ENCODE data around the gene MFN2. TPM values are rescaled to one million over a fixed set of nuclear protein-coding genes. Genes with fewer than 3 reads are reported as not detected.

Gene MFN2
- total RNA-seq, 6 donors from 2014 or later, result 40.9 to 80.6 (median 71.0) TPM

GRCh38 chr1:12001996-12002493 is 21.8 kb downstream of the MFN2 start:
- Histone ChIP-seq H3K27ac (no peak overlapping the region), H3K4me3 (no peak overlapping the region), H3K9me3 (no peaks in the 10 kb centered on the region), H3K27me3 (no peaks in the 10 kb centered on the region), H3K4me1 (no peaks in the 10 kb centered on the region), H3K36me3 (peaks cover 61 to 100% (median 96%) of the 10 kb centered on the region in 4 donors)
- DNase-seq (no peak), ATAC-seq (ENCODE audit: low FRiP score in 2 of 2) (peak; percentile 8 to 14)
- WGBS, 2 donors, result 96% methylated on average over 7 of the region's 10 CpGs; no CpG with 5 or more reads in 1 of the 2 donors
- no peak for TF ChIP-seq POLR2AphosphoS5 (IDR thresholded peaks at IDR 0.05)
- no peak for TF ChIP-seq POLR2A (IDR thresholded peaks at IDR 0.05)
- TF ChIP-seq EP300 (IDR thresholded peaks at IDR 0.05), result no peak
- no peak for TF ChIP-seq CTCF (IDR thresholded peaks at IDR 0.05)

- no peak overlapping the region for H3K27ac ChIP-seq
- DNase-seq, result no peak
These were observed 23.5 kb downstream of the MFN2 start for GRCh38 chr1:12003762-12004161.

GRCh38 chr1:12005488-12006166 is 25.4 kb downstream of the MFN2 start:
- ATAC-seq (ENCODE audit: low FRiP score in 2 of 2) (no peak), DNase-seq (no peak)
- Histone ChIP-seq H3K27ac (no peak overlapping the region), H3K27me3 (no peaks in the 10 kb centered on the region), H3K4me1 (peaks cover 0 to 6% (median 0%) of the 10 kb centered on the region in 4 donors), H3K36me3 (peaks cover 50 to 99% (median 84%) of the 10 kb centered on the region in 4 donors), H3K9me3 (no peaks in the 10 kb centered on the region), H3K4me3 (no peak overlapping the region)
- TF ChIP-seq POLR2AphosphoS5 (IDR thresholded peaks at IDR 0.05) (no peak), CTCF (IDR thresholded peaks at IDR 0.05) (no peak), POLR2A (IDR thresholded peaks at IDR 0.05) (no peak), EP300 (IDR thresholded peaks at IDR 0.05) (no peak)
- WGBS, 2 donors, result 77 to 100% methylated on average over 1 to 9 of the region's 9 CpGs

More at GRCh38 chr1:12003762-12004161, 23.5 kb downstream of the MFN2 start:
- Histone ChIP-seq H3K4me1 (peaks cover 0 to 6% (median 0%) of the 10 kb centered on the region in 4 donors), H3K9me3 (no peaks in the 10 kb centered on the region), H3K36me3 (peaks cover 48 to 99% (median 86%) of the 10 kb centered on the region in 4 donors), H3K4me3 (no peak overlapping the region), H3K27me3 (no peaks in the 10 kb centered on the region)
- no peak for ATAC-seq (ENCODE audit: low FRiP score in 2 of 2)
- TF ChIP-seq POLR2A (IDR thresholded peaks at IDR 0.05), result no peak
- TF ChIP-seq POLR2AphosphoS5 (IDR thresholded peaks at IDR 0.05), result no peak
- no peak for TF ChIP-seq EP300 (IDR thresholded peaks at IDR 0.05)
- TF ChIP-seq CTCF (IDR thresholded peaks at IDR 0.05), result no peak
- WGBS, 2 donors, result 92 to 95% methylated on average over 12 of the region's 12 CpGs

- no peaks in the 10 kb centered on the region for H3K27me3 ChIP-seq
- TF ChIP-seq POLR2AphosphoS5 (IDR thresholded peaks at IDR 0.05) (no peak), POLR2A (IDR thresholded peaks at IDR 0.05) (no peak), EP300 (IDR thresholded peaks at IDR 0.05) (no peak), CTCF (IDR thresholded peaks at IDR 0.05) (no peak)
- no peaks in the 10 kb centered on the region for H3K9me3 ChIP-seq
- no peak overlapping the region for H3K27ac ChIP-seq
- H3K36me3 ChIP-seq, result peaks cover 53 to 99% (median 85%) of the 10 kb centered on the region in 4 donors
- H3K4me3 ChIP-seq, result no peak overlapping the region
- WGBS, 2 donors, result 82 to 88% methylated on average over 16 to 17 of the region's 17 CpGs
- peaks cover 0 to 6% (median 0%) of the 10 kb centered on the region in 4 donors for H3K4me1 ChIP-seq
- ATAC-seq (ENCODE audit: low FRiP score in 2 of 2) (no peak), DNase-seq (no peak)
These were observed 26.1 kb downstream of the MFN2 start for GRCh38 chr1:12006167-12006921.
